Neural cell (in vitro differentiated cells): Measurements from ENCODE around the gene PTPN3.

ENCODE experiments used
- CTCF ChIP-seq: fragments of 450-650 bp; IDR thresholded peaks from 2 replicates; pipeline ENCODE4 v1.5.1; 2014; ENCODE audit warnings: antibody characterized with exemption, mild to moderate bottlenecking, moderate library complexity; ENCODE audit not compliant: poor library complexity, severe bottlenecking
- EP300 ChIP-seq: fragments of 450-650 bp; conservative IDR thresholded peaks from 2 replicates; pipeline ENCODE4 v1.6.1; 2014; ENCODE audit warnings: antibody characterized with exemption, mild to moderate bottlenecking, moderate library complexity; ENCODE audit not compliant: poor library complexity, severe bottlenecking
- EZH2 ChIP-seq: fragments of 200-600, 300-800 bp; shearing (Covaris generic), sonication (generic); IDR thresholded peaks from 2 replicates; pipeline ENCODE4 v1.6.1; 2014; ENCODE audit warnings: antibody characterized with exemption, low read length, borderline replicate concordance, mild to moderate bottlenecking; ENCODE audit not compliant: insufficient read depth, poor library complexity, severe bottlenecking
- MXI1 ChIP-seq: fragments of 450-650 bp; conservative IDR thresholded peaks from 2 replicates; pipeline ENCODE4 v1.6.1; 2014; ENCODE audit warnings: antibody characterized with exemption, mild to moderate bottlenecking; ENCODE audit not compliant: poor library complexity, severe bottlenecking
- POLR2AphosphoS5 ChIP-seq: IDR thresholded peaks from 2 replicates; pipeline ENCODE4 v1.6.1; 2012
- RAD21 ChIP-seq: fragments of 450-650 bp; conservative IDR thresholded peaks from 2 replicates; pipeline ENCODE4 v1.6.1; 2014; ENCODE audit warnings: antibody characterized with exemption, mild to moderate bottlenecking, moderate library complexity
- REST ChIP-seq: IDR thresholded peaks from 2 replicates; pipeline ENCODE4 v1.6.1; 2012; ENCODE audit warnings: borderline replicate concordance
- SMC3 ChIP-seq: fragments of 450-650 bp; conservative IDR thresholded peaks from 2 replicates; pipeline ENCODE4 v1.6.1; 2014; ENCODE audit warnings: antibody characterized with exemption, mild to moderate bottlenecking, moderate library complexity; ENCODE audit not compliant: poor library complexity
- TAF1 ChIP-seq: IDR thresholded peaks from 2 replicates; pipeline ENCODE4 v1.6.1; 2012; ENCODE audit warnings: low read depth

GRCh38 chr9:109517901-109518377, 19.8 kb upstream of the PTPN3 start:
- TF ChIP-seq CTCF (no peak), EP300 (no peak), TAF1 (no peak), EZH2 (no peak), RAD21 (no peak), POLR2AphosphoS5 (no peak), REST (no peak), MXI1 (no peak), SMC3 (no peak)
